Measurements from ENCODE around the gene WDR46. TPM values are rescaled to one million over a fixed set of nuclear protein-coding genes. Genes with fewer than 3 reads are reported as not detected.

WDR46 gene
- polyA plus RNA-seq, 3 donors: 33.3 to 41.0 (median 37.3) TPM

DNA sequence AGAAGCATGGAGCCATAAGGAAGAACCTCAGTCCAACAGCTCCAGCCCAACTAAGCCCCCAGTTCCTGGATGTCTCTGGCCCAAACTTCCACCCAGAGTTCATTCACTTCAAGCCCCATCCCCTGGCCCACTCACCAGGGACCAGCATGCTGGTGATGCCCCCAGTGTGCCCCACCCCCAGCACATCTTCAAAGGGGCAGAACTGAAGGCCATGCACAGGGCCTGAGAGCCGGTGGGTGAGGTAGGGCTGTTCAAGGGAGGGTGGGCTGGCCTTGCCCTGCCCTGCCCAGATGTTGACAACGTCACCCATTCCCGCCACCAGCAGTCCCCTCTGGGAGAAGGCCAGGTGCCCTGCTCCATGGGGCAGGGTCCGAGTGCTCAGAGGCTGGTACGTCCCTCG is 8.5 kb downstream of the WDR46 start:
- TF ChIP-seq, protein P1, sequence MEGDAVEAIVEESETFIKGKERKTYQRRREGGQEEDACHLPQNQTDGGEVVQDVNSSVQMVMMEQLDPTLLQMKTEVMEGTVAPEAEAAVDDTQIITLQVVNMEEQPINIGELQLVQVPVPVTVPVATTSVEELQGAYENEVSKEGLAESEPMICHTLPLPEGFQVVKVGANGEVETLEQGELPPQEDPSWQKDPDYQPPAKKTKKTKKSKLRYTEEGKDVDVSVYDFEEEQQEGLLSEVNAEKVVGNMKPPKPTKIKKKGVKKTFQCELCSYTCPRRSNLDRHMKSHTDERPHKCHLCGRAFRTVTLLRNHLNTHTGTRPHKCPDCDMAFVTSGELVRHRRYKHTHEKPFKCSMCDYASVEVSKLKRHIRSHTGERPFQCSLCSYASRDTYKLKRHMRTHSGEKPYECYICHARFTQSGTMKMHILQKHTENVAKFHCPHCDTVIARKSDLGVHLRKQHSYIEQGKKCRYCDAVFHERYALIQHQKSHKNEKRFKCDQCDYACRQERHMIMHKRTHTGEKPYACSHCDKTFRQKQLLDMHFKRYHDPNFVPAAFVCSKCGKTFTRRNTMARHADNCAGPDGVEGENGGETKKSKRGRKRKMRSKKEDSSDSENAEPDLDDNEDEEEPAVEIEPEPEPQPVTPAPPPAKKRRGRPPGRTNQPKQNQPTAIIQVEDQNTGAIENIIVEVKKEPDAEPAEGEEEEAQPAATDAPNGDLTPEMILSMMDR (IDR thresholded peaks at IDR 0.05): no peak
- no peak for DNase-seq
- peaks cover 41% of the 10 kb centered on the region for H4K20me1 ChIP-seq (ENCODE audit: insufficient read depth, low read length)
- Mint-ChIP-seq H3K36me3 (peaks cover 36 to 69% of the 10 kb centered on the region in 2 donors), H3K4me1 (peaks cover 42% of the 10 kb centered on the region), H3K9me3 (no peaks in the 10 kb centered on the region), H3K27ac (no peak overlapping the region), H3K4me3 (no peak overlapping the region), H3K27me3 (ENCODE audit: low read depth in 3 of 3) (no peaks in the 10 kb centered on the region)
- no peaks in the 10 kb centered on the region for H3K9me3 ChIP-seq (replicated peaks in 1 of 2; ENCODE audit: control insufficient read depth in 1 of 2, insufficient read depth in 1 of 2, low read length in 2 of 2)
- H3K4me3 ChIP-seq (replicated peaks in 1 of 3; ENCODE audit: low read depth in 2 of 3, low read length in 3 of 3): no peak overlapping the region
- no peak overlapping the region for H3K4me2 ChIP-seq (replicated peaks; ENCODE audit: extremely low read depth, low read length, poor library complexity, severe bottlenecking)
- WGBS (ENCODE audit: insufficient coverage): 100% methylated on average over 3 of the region's 6 CpGs
- peaks cover 34 to 80% of the 10 kb centered on the region in 2 donors for H3K36me3 ChIP-seq (replicated peaks in 1 of 2; ENCODE audit: control insufficient read depth in 1 of 2, insufficient read depth in 2 of 2, low read length in 2 of 2)
- no peak overlapping the region for H2AFZ ChIP-seq (ENCODE audit: insufficient read depth, low read depth, low read length, poor library complexity, severe bottlenecking)
- peaks cover 49% of the 10 kb centered on the region for H3K79me2 ChIP-seq (ENCODE audit: insufficient read depth, low read length)
- no peaks in the 10 kb centered on the region for H3K27me3 ChIP-seq (ENCODE audit: control insufficient read depth in 2 of 2, insufficient read depth in 2 of 2, low read length in 2 of 2)
- intact Hi-C loops (cut with micrococcal nuclease): no loop called here
- peak overlapping the region; percentile 2 to 48 for H3K27ac ChIP-seq (ENCODE audit: low read depth in 1 of 2, low read length in 2 of 2)
- no peak overlapping the region for H3K9ac ChIP-seq (ENCODE audit: insufficient read depth, low read length, poor library complexity, severe bottlenecking)
- peaks cover 38 to 43% of the 10 kb centered on the region in 2 donors for H3K4me1 ChIP-seq (ENCODE audit: control insufficient read depth in 1 of 2, insufficient read depth in 2 of 2, low read length in 2 of 2)

DNA sequence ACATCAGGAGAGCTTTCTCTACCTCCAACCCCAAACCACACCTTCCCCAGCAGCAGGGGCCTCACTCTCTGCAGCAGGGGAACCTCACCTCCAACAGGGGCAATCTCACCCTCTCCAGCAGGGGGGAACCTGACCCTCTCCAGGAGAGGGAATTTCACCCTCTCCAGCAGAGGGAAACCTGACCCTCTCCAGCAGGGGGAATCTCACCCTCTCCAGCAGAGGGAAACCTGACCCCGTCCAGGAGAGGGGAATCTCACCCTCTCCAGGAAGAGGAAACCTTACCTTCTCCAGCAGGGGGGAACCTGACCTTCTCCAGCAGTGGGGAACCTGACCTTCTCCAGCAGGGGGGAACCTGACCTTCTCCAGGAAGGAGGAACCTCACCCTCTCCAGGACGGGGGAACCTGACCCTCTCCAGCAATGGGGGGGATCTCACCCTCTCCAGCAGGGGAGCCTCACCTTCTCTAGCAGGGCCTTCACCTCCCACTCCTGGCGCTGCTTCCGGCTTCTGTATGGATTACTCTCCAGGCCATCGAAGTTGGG is 9.0 kb downstream of the WDR46 start:
- no peaks in the 10 kb centered on the region for H3K9me3 ChIP-seq (replicated peaks in 1 of 2; ENCODE audit: control insufficient read depth in 1 of 2, insufficient read depth in 1 of 2, low read length in 2 of 2)
- Mint-ChIP-seq H3K27me3 (ENCODE audit: low read depth in 3 of 3) (no peaks in the 10 kb centered on the region), H3K4me1 (peaks cover 46% of the 10 kb centered on the region), H3K9me3 (no peaks in the 10 kb centered on the region), H3K36me3 (peaks cover 38 to 71% of the 10 kb centered on the region in 2 donors), H3K27ac (peak overlapping the region in 4 of 7 donors; percentile 36 to 78 (median 44)), H3K4me3 (no peak overlapping the region)
- intact Hi-C loops (cut with micrococcal nuclease): no loop called here
- 0% methylated on average over 1 of the region's 5 CpGs for WGBS (ENCODE audit: insufficient coverage)
- peak; percentile 28 to 53 (median 29) for DNase-seq
- H3K79me2 ChIP-seq (ENCODE audit: insufficient read depth, low read length): peaks cover 53% of the 10 kb centered on the region
- H3K9ac ChIP-seq (ENCODE audit: insufficient read depth, low read length, poor library complexity, severe bottlenecking): no peak overlapping the region
- H3K4me3 ChIP-seq (replicated peaks in 1 of 3; ENCODE audit: low read depth in 2 of 3, low read length in 3 of 3): no peak overlapping the region
- TF ChIP-seq, protein P1 (IDR thresholded peaks at IDR 0.05): peak; percentile 45
- peak overlapping the region; percentile 2 to 48 for H3K27ac ChIP-seq (ENCODE audit: low read depth in 1 of 2, low read length in 2 of 2)
- H3K27me3 ChIP-seq (ENCODE audit: control insufficient read depth in 2 of 2, insufficient read depth in 2 of 2, low read length in 2 of 2): no peaks in the 10 kb centered on the region
- peaks cover 40 to 48% of the 10 kb centered on the region in 2 donors for H3K4me1 ChIP-seq (ENCODE audit: control insufficient read depth in 1 of 2, insufficient read depth in 2 of 2, low read length in 2 of 2)
- H2AFZ ChIP-seq (ENCODE audit: insufficient read depth, low read depth, low read length, poor library complexity, severe bottlenecking): no peak overlapping the region
- peaks cover 46% of the 10 kb centered on the region for H4K20me1 ChIP-seq (ENCODE audit: insufficient read depth, low read length)
- H3K4me2 ChIP-seq (replicated peaks; ENCODE audit: extremely low read depth, low read length, poor library complexity, severe bottlenecking): no peak overlapping the region
- peaks cover 36 to 80% of the 10 kb centered on the region in 2 donors for H3K36me3 ChIP-seq (replicated peaks in 1 of 2; ENCODE audit: control insufficient read depth in 1 of 2, insufficient read depth in 2 of 2, low read length in 2 of 2)
